GM21737 (cell line): Measurements from ENCODE around the gene PAK5.

Source experiments
- ATAC-seq: cut with Tn5 transposase; IDR thresholded peaks from one replicate; pipeline ENCODE4 v1.9.1; 2021; ENCODE audit warnings: mild to moderate bottlenecking, moderate library complexity; ENCODE audit not compliant: unreplicated experiment

PAK5 gene

GRCh38 chr20:9792674-9793073 lies 46.2 kb downstream of the PAK5 start:
- no peak for ATAC-seq

- ATAC-seq = no peak
These were observed 49.7 kb downstream of the PAK5 start for GRCh38 chr20:9789131-9789530.

GRCh38 chr20:9775176-9775575 lies 63.7 kb downstream of the PAK5 start:
- no peak for ATAC-seq

- ATAC-seq = no peak
These were observed 68.9 kb downstream of the PAK5 start for GRCh38 chr20:9769954-9770353.

GRCh38 chr20:9761476-9761875 lies 77.4 kb downstream of the PAK5 start:
- no peak for ATAC-seq

- no peak for ATAC-seq
These were observed 79.5 kb downstream of the PAK5 start for GRCh38 chr20:9759392-9759791.

- no peak for ATAC-seq
These were observed 80.1 kb downstream of the PAK5 start for GRCh38 chr20:9758752-9759151.

- ATAC-seq = no peak
These were observed 82.2 kb downstream of the PAK5 start for GRCh38 chr20:9756660-9757059.

GRCh38 chr20:9755301-9755700 lies 83.6 kb downstream of the PAK5 start:
- no peak for ATAC-seq

- ATAC-seq = no peak
These were observed 94.3 kb downstream of the PAK5 start for GRCh38 chr20:9744551-9744950.

GRCh38 chr20:9743871-9744270 lies 95.0 kb downstream of the PAK5 start:
- ATAC-seq = no peak

- ATAC-seq = no peak
These were observed 96.1 kb downstream of the PAK5 start for GRCh38 chr20:9742821-9743220.

GRCh38 chr20:9741996-9742395 lies 96.9 kb downstream of the PAK5 start:
- ATAC-seq = no peak

- ATAC-seq = no peak
These were observed 98.4 kb downstream of the PAK5 start for GRCh38 chr20:9740486-9740885.

- ATAC-seq = no peak
These were observed 98.9 kb downstream of the PAK5 start for GRCh38 chr20:9739991-9740390.

- no peak for ATAC-seq
These were observed 102.5 kb downstream of the PAK5 start for GRCh38 chr20:9736373-9736772.

GRCh38 chr20:9723501-9724202 lies 115.2 kb downstream of the PAK5 start:
- ATAC-seq = no peak

GRCh38 chr20:9711872-9712271 lies 127.0 kb downstream of the PAK5 start:
- no peak for ATAC-seq

- ATAC-seq = no peak
These were observed 128.2 kb downstream of the PAK5 start for GRCh38 chr20:9710685-9711084.

GRCh38 chr20:9705722-9706476 lies 133.0 kb downstream of the PAK5 start:
- ATAC-seq = no peak

- no peak for ATAC-seq
These were observed 139.7 kb downstream of the PAK5 start for GRCh38 chr20:9699181-9699580.

GRCh38 chr20:9689041-9689440 lies 149.8 kb downstream of the PAK5 start:
- ATAC-seq = no peak

- no peak for ATAC-seq
These were observed 152.0 kb downstream of the PAK5 start for GRCh38 chr20:9686866-9687265.
